ENCODE measurements around the gene ZNF367. TPM values are rescaled to one million over a fixed set of nuclear protein-coding genes. Genes with fewer than 3 reads are reported as not detected.

Gene ZNF367
- total RNA-seq, 4 donors from 2014 or later = 2.0 to 3.4 (median 2.6) TPM

DNA sequence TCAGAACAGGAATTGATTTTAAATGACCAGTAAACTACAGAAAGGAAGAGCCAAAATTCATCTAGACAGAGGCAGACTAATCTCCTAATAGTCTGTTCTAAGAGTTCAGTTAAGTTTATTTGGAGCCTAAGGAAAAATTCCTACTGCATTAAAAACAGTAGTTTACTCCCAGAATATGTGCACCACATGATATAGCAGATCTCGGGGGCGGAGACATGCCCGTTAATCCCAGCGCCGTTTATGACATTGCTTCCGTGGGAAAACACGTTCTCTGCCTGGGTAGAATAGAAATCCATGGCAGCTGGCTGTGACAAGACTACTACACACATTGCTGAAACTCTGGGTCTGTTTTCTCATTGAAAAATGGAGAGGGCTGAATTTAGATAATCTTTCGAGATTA, 43.2 kb upstream of the ZNF367 start:
- 85% methylated on average over 8 of the region's 8 CpGs for WGBS
- Histone ChIP-seq H3K27me3 (no peaks in the 10 kb centered on the region), H3K27ac (replicated peaks in 1 of 4) (no peak overlapping the region), H3K4me1 (peaks cover 0 to 9% (median 4%) of the 10 kb centered on the region in 4 donors), H3K4me3 (no peak overlapping the region), H3K36me3 (peaks cover 5 to 47% (median 31%) of the 10 kb centered on the region in 4 donors), H3K9me3 (no peaks in the 10 kb centered on the region)
- TF ChIP-seq EP300 (IDR thresholded peaks at IDR 0.05) (no peak), CTCF (IDR thresholded peaks at IDR 0.05) (no peak), POLR2A (IDR thresholded peaks at IDR 0.05; ENCODE audit: low read depth) (no peak), POLR2AphosphoS5 (IDR thresholded peaks at IDR 0.05) (no peak)
- DNase-seq (ENCODE audit: extremely low spot score) = no peak
- intact Hi-C loops (cut with DNase I) = loop anchor here (5.0 kb wide), 1 partner anchor 91 kb away; no protein-coding TSS in a partner anchor

DNA sequence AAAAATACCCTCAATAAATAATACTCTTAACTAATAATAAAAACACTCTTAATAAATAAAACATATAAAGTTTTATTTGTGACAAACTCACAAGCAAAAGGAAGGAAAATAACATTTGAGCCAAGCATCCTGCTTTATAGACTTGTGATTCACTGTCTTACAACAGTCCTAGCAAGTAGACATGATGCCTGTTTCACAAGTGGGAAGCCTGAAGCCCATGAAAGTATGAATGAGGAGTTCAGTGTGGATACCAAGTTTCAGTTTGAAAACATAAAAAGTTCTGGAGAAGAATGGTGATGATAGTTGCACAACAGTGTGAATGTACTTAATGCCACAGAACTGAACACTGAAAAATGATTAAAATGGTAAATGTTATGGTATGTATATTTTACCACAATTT, 42.7 kb upstream of the ZNF367 start:
- intact Hi-C loops (cut with DNase I) = loop anchor here (5.0 kb wide), 1 partner anchor 91 kb away; no protein-coding TSS in a partner anchor
- H3K9me3 ChIP-seq = no peaks in the 10 kb centered on the region
- no peaks in the 10 kb centered on the region for H3K27me3 ChIP-seq
- H3K27ac ChIP-seq (replicated peaks in 1 of 4) = no peak overlapping the region
- no peak for TF ChIP-seq CTCF (IDR thresholded peaks at IDR 0.05)
- TF ChIP-seq POLR2AphosphoS5 (IDR thresholded peaks at IDR 0.05) = no peak
- no peak for TF ChIP-seq EP300 (IDR thresholded peaks at IDR 0.05)
- TF ChIP-seq POLR2A (IDR thresholded peaks at IDR 0.05; ENCODE audit: low read depth) = no peak
- H3K4me3 ChIP-seq = no peak overlapping the region
- H3K36me3 ChIP-seq = peaks cover under 1 to 42% (median 27%) of the 10 kb centered on the region in 4 donors
- no peak for DNase-seq (ENCODE audit: extremely low spot score)
- peaks cover 0 to 9% (median 4%) of the 10 kb centered on the region in 4 donors for H3K4me1 ChIP-seq

DNA sequence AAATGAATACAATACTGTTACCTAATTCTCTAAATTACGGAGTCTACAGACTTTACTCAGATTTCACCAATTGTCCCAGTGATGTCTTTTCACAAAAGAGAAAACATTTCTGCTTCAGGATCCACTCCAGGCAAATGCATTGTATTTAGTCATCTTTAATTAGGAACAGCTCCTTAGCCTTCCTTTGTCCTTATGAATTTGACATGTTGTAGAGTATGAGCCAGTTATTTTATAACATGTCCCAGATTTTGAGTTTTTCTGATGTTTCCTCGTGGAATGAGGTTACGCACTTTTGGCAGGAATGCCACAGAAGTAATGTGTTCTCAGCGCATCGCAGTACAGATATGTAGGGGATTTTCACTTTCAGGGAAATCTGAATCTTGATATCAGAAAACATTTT, 42.3 kb upstream of the ZNF367 start:
- intact Hi-C loops (cut with DNase I) = loop anchor here (5.0 kb wide), 1 partner anchor 92 kb away; no protein-coding TSS in a partner anchor
- Histone ChIP-seq H3K36me3 (peaks cover 0 to 38% (median 23%) of the 10 kb centered on the region in 4 donors), H3K4me3 (no peak overlapping the region), H3K9me3 (no peaks in the 10 kb centered on the region), H3K27ac (replicated peaks in 1 of 4) (no peak overlapping the region), H3K4me1 (peaks cover 0 to 9% (median 4%) of the 10 kb centered on the region in 4 donors), H3K27me3 (no peaks in the 10 kb centered on the region)
- 75% methylated on average over 5 of the region's 5 CpGs for WGBS
- no peak for DNase-seq (ENCODE audit: extremely low spot score)
- no peak for TF ChIP-seq POLR2A (IDR thresholded peaks at IDR 0.05; ENCODE audit: low read depth)
- no peak for TF ChIP-seq CTCF (IDR thresholded peaks at IDR 0.05)
- no peak for TF ChIP-seq POLR2AphosphoS5 (IDR thresholded peaks at IDR 0.05)
- no peak for TF ChIP-seq EP300 (IDR thresholded peaks at IDR 0.05)

- Histone ChIP-seq H3K4me1 (peaks cover 0 to 9% (median 4%) of the 10 kb centered on the region in 4 donors), H3K36me3 (peaks cover 0 to 36% (median 18%) of the 10 kb centered on the region in 4 donors), H3K27ac (replicated peaks in 1 of 4) (no peak overlapping the region), H3K4me3 (no peak overlapping the region), H3K27me3 (no peaks in the 10 kb centered on the region), H3K9me3 (no peaks in the 10 kb centered on the region)
- no peak for TF ChIP-seq POLR2AphosphoS5 (IDR thresholded peaks at IDR 0.05)
- no peak for TF ChIP-seq POLR2A (IDR thresholded peaks at IDR 0.05; ENCODE audit: low read depth)
- TF ChIP-seq EP300 (IDR thresholded peaks at IDR 0.05) = no peak
- no peak for TF ChIP-seq CTCF (IDR thresholded peaks at IDR 0.05)
- WGBS = 95% methylated on average over 7 of the region's 7 CpGs
- no peak for DNase-seq (ENCODE audit: extremely low spot score)
- intact Hi-C loops (cut with DNase I) = loop anchor here (5.0 to 10.0 kb wide), 2 partner anchors 93 to 195 kb away; partner anchors contain the start of gene PRXL2C
Measured at GRCh38 chr9:96459268-96460007, 41.3 kb upstream of the ZNF367 start.
